ENCODE measurements around the gene ISG20L2.

The ISG20L2 gene

GRCh38 chr1:156684227-156684782, 44.3 kb downstream of the ISG20L2 start:
- no peak for DNase-seq

GRCh38 chr1:156682166-156682890, 46.2 kb downstream of the ISG20L2 start:
- no peak for DNase-seq

- DNase-seq = no peak
These were observed 47.2 kb downstream of the ISG20L2 start for GRCh38 chr1:156681196-156681960.

GRCh38 chr1:156680056-156680455, 48.5 kb downstream of the ISG20L2 start:
- no peak for DNase-seq

DNA sequence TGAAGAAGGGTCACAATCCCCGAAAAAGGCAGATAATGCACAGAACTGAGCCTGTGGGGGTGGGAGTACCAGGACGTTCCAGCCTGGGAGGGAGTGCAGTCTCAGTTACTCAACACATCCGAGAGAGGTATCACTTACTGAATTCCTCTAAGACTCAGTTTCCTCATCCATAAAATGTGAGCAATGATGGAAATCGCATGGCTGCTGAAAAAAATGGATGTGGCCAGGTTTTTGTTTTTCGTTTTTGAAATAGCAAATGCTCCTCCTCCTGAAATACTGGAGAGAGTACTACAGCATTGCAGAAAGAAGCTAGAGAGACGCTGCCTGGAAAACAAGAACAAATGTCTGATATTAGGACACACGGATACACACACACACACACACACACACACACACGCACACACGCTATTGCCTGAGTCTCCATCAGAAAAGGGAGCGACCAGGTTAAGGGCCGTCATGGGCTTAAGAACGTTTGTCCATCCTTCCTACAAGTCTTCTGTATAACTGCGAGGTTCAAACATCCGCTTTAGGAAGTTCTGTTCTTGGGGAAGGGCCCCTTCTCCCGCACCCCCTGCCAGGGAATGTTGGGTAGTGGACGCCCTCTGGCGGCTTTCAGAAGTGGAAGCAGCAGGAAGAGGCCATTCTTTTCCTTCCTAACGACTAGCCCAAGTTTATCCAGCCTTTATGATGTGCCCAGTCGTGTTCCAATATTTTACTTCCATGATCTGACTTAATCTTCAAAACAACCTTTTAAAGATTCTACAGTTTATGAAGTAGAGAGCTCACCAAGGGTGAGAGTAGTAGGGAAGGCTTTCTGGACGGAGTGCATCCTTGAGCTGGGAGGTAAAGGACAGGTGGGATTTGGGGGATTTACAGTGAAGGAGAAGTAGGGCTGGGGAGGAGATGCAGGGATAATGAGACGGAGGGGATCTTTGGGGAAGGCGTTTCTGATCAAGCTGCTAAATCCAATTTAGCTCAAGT, 50.7 kb downstream of the ISG20L2 start:
- peak; percentile 66 for DNase-seq

DNA sequence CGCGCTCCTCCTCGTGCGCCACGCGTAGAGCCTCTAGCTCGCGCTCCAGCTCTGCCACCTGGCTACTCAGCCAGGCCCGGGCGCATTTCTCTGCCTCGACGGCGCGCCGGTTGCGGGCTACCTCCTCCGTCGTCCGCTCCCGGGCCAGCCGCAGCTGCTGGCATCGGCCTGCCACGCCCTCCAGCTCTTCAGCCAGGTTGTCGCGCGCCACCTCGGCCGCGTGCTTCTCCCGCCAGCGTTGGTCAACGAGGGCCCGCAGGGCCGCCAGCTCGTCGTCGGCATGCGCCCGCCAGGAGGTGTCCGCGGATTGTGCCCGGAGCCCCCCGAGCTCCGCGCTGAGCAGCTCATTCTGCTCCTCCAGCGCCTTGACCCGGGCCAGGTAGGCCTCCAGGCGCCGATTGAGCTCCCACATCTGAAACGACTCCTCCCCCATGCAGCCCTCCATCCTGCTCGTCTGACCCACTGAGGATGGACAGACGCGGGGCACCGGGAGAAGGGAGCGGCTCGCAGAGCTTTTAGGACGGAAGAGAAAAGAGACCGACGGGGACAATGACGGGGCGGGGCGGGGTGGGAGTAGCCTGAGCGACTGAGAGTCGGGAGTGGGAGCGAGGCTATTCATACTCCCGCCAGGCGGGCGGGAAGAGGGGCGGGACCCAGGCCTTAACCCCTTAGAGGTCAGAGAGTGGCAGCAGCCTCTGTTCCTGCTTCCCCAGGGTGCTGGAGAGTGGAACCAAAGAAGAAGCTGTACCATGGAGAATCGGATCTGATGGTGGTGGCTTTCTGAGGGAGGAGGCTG, 51.5 kb downstream of the ISG20L2 start, which contains the start of gene NES:
TSS of gene NES (minus strand) at position 588 of the 796 bp plus-strand sequence. CDS start at position 445, 143 bp downstream.
- peak; percentile 41 for DNase-seq

- no peak for DNase-seq
These were observed 52.3 kb downstream of the ISG20L2 start for GRCh38 chr1:156676114-156676819.

- no peak for DNase-seq
These were observed 53.1 kb downstream of the ISG20L2 start for GRCh38 chr1:156675210-156676113.

GRCh38 chr1:156673387-156674121, 55.0 kb downstream of the ISG20L2 start:
- DNase-seq = no peak
